HEK293 (cell line): ENCODE results near the gene BDKRB2.
A peak's percentile ranks its signal among the peaks of the same experiment; 100 is the strongest.

ENCODE experiments used
- BCL11A ChIP-seq: fragments of 450-650 bp; formaldehyde crosslinking; IDR thresholded peaks from 2 replicates; pipeline ENCODE4 v1.5.1; 2016; ENCODE audit warnings: low read depth, missing biosample characterization, missing genetic modification characterization
- EGR2 ChIP-seq: fragments of 450-650 bp; formaldehyde crosslinking; IDR thresholded peaks from 2 replicates; pipeline ENCODE4 v1.5.1; 2016; ENCODE audit warnings: low read depth, missing biosample characterization, missing genetic modification characterization
- GLIS1 ChIP-seq: fragments of 450-650 bp; formaldehyde crosslinking; IDR thresholded peaks from 2 replicates; pipeline ENCODE4 v1.5.1; 2016; ENCODE audit warnings: missing biosample characterization, missing genetic modification characterization
- INSM2 ChIP-seq: fragments of 450-650 bp; formaldehyde crosslinking; IDR thresholded peaks from 2 replicates; pipeline ENCODE4 v1.5.1; 2016; ENCODE audit warnings: missing biosample characterization, missing genetic modification characterization
- MZF1 ChIP-seq: fragments of 450-650 bp; formaldehyde crosslinking; IDR thresholded peaks from 2 replicates; pipeline ENCODE4 v1.5.1; 2017; ENCODE audit warnings: missing biosample characterization, missing genetic modification characterization, borderline replicate concordance
- OSR2 ChIP-seq: fragments of 450-650 bp; formaldehyde crosslinking; IDR thresholded peaks from 2 replicates; pipeline ENCODE4 v1.5.1; 2016; ENCODE audit warnings: missing biosample characterization, missing genetic modification characterization
- PATZ1 ChIP-seq: fragments of 450-650 bp; formaldehyde crosslinking; IDR thresholded peaks from 2 replicates; pipeline ENCODE4 v1.5.1; 2016; ENCODE audit warnings: missing biosample characterization, missing genetic modification characterization
- PRDM6 ChIP-seq: fragments of 450-650 bp; formaldehyde crosslinking; IDR thresholded peaks from 2 replicates; pipeline ENCODE4 v1.5.1; 2017; ENCODE audit warnings: missing biosample characterization, missing genetic modification characterization
- TSHZ1 ChIP-seq: fragments of 450-650 bp; formaldehyde crosslinking; IDR thresholded peaks from 2 replicates; pipeline ENCODE4 v1.5.1; 2016; ENCODE audit warnings: missing biosample characterization, missing genetic modification characterization, borderline replicate concordance
- WT1 ChIP-seq: fragments of 450-650 bp; formaldehyde crosslinking; IDR thresholded peaks from 2 replicates; pipeline ENCODE4 v1.5.1; 2016; ENCODE audit warnings: missing biosample characterization, missing genetic modification characterization
- YY2 ChIP-seq: fragments of 450-650 bp; formaldehyde crosslinking; IDR thresholded peaks from 2 replicates; pipeline ENCODE4 v1.5.1; 2016; ENCODE audit warnings: missing biosample characterization, missing genetic modification characterization
- ZBTB7A ChIP-seq: fragments of 450-650 bp; formaldehyde crosslinking; IDR thresholded peaks from 2 replicates; pipeline ENCODE4 v1.5.1; 2016; ENCODE audit warnings: low read depth, missing biosample characterization, missing genetic modification characterization
- ZEB2 ChIP-seq: fragments of 450-650 bp; formaldehyde crosslinking; IDR thresholded peaks from 2 replicates; pipeline ENCODE4 v1.5.1; 2016; ENCODE audit warnings: missing biosample characterization, missing genetic modification characterization
- ZFHX2 ChIP-seq: fragments of 450-650 bp; formaldehyde crosslinking; conservative IDR thresholded peaks from 2 replicates; pipeline ENCODE4 v1.5.1; 2016; ENCODE audit warnings: missing biosample characterization, missing genetic modification characterization
- ZFP41 ChIP-seq: fragments of 450-650 bp; formaldehyde crosslinking; IDR thresholded peaks from 2 replicates; pipeline ENCODE4 v1.5.1; 2016; ENCODE audit warnings: missing biosample characterization, missing genetic modification characterization, borderline replicate concordance
- ZNF132 ChIP-seq: fragments of 450-650 bp; formaldehyde crosslinking; IDR thresholded peaks from 2 replicates; pipeline ENCODE4 v1.5.1; 2017; ENCODE audit warnings: missing biosample characterization, missing genetic modification characterization, borderline replicate concordance
- ZNF214 ChIP-seq: fragments of 450-650 bp; formaldehyde crosslinking; IDR thresholded peaks from 2 replicates; pipeline ENCODE4 v1.5.1; 2017; ENCODE audit warnings: missing biosample characterization, mild to moderate bottlenecking, missing genetic modification characterization, borderline replicate concordance
- ZNF223 ChIP-seq: fragments of 450-650 bp; formaldehyde crosslinking; IDR thresholded peaks from 2 replicates; pipeline ENCODE4 v1.5.1; 2016; ENCODE audit warnings: missing biosample characterization, missing genetic modification characterization
- ZNF366 ChIP-seq: fragments of 450-650 bp; formaldehyde crosslinking; conservative IDR thresholded peaks from 2 replicates; pipeline ENCODE4 v1.5.1; 2016; ENCODE audit warnings: missing biosample characterization, missing genetic modification characterization
- ZNF518A ChIP-seq: fragments of 450-650 bp; formaldehyde crosslinking; conservative IDR thresholded peaks from 2 replicates; pipeline ENCODE4 v1.5.1; 2016; ENCODE audit warnings: low read depth, missing biosample characterization, missing genetic modification characterization
- ZNF623 ChIP-seq: fragments of 450-650 bp; formaldehyde crosslinking; IDR thresholded peaks from 2 replicates; pipeline ENCODE4 v1.5.1; 2016; ENCODE audit warnings: missing biosample characterization, missing genetic modification characterization

BDKRB2 gene

GRCh38 chr14:96167224-96168148 is 37.2 kb upstream of the BDKRB2 start (continued):
- TF ChIP-seq YY2 (peak; percentile 56; the same call in 1 of the 2 replicates), GLIS1 (peak; percentile 11; the same call in 1 of the 2 replicates), ZNF518A (tag by site-specific recombination) (0 out of 2 replicates have a peak, but pooled peaks have one; percentile 37), ZBTB7A (tag by site-specific recombination) (no peak), OSR2 (tag by site-specific recombination) (peak; percentile 89), ZNF366 (tag by site-specific recombination) (peak; percentile 72), ZEB2 (no peak), ZNF132 (tag by site-specific recombination) (no peak), PATZ1 (peak; percentile 21; the same call in 1 of the 2 replicates), TSHZ1 (tag by site-specific recombination) (peak; percentile 62; the same call in 1 of the 2 replicates), ZNF223 (tag by site-specific recombination) (no peak), ZNF623 (tag by site-specific recombination) (no peak), ZFP41 (tag by site-specific recombination) (no peak), EGR2 (tag by site-specific recombination) (no peak), ZNF214 (tag by site-specific recombination) (no peak), WT1 (tag by site-specific recombination) (peak; percentile 99), ZFHX2 (tag by site-specific recombination) (peak; percentile 35; the same call in 1 of the 2 replicates), PRDM6 (tag by site-specific recombination) (peak; percentile 44; the same call in 1 of the 2 replicates), INSM2 (tag by site-specific recombination) (peak; percentile 88), BCL11A (tag by site-specific recombination) (0 out of 2 replicates have a peak, but pooled peaks have one; percentile 20), MZF1 (tag by site-specific recombination) (no peak)
